ENCODE measurements around the gene GPR6. TPM values are rescaled to one million over a fixed set of nuclear protein-coding genes. Genes with fewer than 3 reads are reported as not detected.

Gene GPR6, protein sequence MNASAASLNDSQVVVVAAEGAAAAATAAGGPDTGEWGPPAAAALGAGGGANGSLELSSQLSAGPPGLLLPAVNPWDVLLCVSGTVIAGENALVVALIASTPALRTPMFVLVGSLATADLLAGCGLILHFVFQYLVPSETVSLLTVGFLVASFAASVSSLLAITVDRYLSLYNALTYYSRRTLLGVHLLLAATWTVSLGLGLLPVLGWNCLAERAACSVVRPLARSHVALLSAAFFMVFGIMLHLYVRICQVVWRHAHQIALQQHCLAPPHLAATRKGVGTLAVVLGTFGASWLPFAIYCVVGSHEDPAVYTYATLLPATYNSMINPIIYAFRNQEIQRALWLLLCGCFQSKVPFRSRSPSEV
- not detected for polyA plus RNA-seq (2013, experiment 1 of 2; ENCODE audit: insufficient read length)
- polyA plus RNA-seq (2013, experiment 2 of 2; ENCODE audit: insufficient read length): not detected

GRCh38 chr6:109978174-109979032 lies at the start of gene GPR6:
Gene GPR6, plus strand, starts transcription at chr6:109978311. Its CDS starts 802 bp downstream, at chr6:109979113.
- peak; percentile 45 for DNase-seq

GRCh38 chr6:109934293-109934692 lies 43.8 kb upstream of the GPR6 start:
- no peak for DNase-seq

DNA sequence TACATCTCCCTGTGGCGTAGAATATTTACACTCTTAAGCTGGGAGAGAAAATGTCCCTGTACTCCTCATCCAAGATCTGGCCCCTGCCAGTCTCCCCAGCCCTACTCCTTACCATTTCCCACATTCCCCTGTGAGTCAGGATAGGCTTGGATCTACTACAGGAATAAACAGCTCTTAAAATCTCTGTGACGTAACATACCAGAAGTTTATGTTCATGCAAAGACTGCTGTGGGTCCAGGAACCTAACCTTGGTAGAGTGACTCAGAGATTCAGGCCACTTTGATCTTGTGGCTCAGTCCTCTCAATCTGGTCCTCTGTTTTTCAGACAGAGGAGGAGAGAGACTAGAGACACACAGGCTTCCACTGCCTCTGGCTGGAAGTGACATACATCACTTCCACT lies 38.5 kb upstream of the GPR6 start:
- DNase-seq: no peak

DNA sequence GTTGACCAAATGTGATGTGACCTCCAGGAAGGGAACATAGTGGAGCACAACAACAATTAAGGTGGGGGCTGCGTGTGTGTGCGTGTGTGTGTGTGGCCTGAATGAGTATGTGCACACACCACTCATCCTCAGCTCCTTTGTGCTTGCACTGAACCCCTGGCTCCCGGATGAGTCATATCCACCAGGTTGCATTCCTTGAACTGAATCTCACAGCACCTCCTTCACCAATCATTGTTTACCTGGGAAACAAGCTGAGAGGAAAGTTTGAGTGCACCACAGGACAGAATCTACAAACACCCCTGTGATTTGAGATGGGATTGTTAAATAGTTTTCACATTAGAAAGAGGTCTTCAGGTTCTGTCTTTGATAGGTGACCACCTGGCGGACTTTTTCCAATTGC lies 33.7 kb upstream of the GPR6 start:
- no peak for DNase-seq

DNA sequence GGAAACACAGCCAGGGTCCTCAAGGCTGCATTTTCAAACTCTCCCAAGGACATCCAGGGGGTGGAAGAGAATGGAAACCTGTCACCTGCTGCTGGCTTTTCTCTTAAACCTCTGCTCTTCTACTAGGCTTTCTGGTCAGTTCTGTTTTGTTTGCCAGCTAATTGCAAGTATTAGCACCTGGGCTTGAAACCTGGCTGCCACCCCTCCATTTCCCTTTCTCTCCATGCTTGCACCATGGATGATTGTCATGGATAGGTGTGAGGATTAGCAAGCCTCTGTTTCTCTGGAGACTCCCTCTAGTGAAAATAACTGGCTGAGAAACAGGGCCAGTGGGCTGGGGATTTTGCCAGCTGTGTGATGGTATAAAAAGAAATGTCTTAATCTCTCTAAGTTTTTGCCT lies 33.0 kb upstream of the GPR6 start:
- no peak for DNase-seq

GRCh38 chr6:109946979-109947378 lies 31.1 kb upstream of the GPR6 start:
- DNase-seq: no peak

GRCh38 chr6:109949281-109950065 lies 28.6 kb upstream of the GPR6 start:
- no peak for DNase-seq

DNA sequence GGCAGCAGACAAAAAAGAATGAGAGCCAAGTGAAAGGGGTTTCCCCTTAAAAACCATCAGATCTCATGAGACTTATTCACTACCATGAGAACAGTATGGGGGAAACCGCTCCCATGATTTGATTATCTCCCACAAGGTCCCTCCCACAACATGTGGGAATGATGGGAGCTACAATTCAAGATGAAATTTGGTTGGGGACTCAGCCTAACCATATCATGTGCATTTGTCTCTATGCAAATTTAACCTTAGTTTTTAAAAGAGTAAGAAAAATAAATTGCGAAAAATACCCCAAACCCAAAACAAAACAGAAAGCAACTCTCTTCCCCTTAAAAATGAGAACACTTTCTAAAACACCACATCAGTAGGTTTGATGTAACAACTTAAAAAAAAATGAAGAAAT lies 22.6 kb upstream of the GPR6 start:
- no peak for DNase-seq

DNA sequence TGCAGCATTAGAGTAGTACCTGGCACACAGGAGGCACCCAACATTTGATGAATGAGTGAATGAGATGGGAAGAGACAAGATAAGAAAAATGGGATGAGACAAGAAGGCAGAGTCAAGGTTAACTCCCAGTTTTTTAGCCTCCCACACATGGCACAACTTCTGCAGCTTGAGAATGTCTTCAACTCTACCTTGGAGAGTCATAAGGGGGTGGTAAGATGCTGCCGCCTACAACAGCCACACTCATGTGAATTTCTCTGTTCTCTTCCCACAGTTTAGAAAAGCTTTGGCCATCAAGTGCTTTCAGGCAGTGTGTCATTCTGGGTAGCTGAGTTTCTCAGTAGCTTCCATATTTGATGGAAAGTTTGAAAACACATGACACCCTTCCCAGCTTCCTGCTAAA lies 19.5 kb upstream of the GPR6 start:
- no peak for DNase-seq

DNA sequence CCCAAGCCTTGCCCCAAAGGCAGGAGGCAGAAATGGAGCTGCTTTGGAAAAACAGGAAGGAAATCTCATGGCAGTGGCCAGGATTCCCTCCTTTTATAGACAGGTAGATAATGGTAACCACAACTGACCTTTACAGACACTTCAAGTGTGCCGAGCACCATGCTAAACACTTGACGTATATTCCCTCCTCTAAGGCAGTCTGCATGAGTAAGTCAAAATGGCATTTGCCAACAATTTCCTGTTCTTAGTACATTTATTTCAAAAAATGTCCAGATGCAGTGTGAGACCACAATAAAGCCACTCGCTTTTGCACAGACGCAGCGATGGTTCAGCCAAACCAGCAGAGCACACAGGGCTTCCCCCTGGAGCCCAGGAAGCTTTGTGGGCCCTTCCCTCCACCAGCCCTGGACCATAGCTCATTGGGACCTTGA lies 16.5 kb upstream of the GPR6 start:
- peak; percentile 13 for DNase-seq

DNA sequence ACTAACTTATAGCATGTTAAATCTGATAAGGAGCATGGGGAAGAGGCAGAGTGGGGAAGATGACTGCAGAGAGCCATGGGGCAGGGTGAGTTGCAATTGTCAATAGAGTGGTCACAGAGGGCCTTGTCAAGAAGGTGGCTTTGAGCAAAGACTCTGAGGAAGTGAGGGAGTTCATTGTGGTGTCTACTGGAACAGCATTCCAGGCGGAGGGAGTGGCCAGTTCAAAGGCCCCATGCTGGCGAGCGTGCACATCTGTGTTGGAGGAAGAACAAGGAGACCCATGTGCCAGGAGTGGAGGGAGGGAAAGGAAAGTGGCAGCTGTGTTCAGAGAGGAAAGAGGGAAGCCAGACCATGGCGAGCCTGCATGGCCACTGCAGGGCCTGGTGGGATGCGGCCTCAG lies 15.8 kb upstream of the GPR6 start:
- DNase-seq: no peak

- no peak for DNase-seq
These were observed 14.4 kb upstream of the GPR6 start for GRCh38 chr6:109963598-109964170.

GRCh38 chr6:109964949-109965348 lies 13.2 kb upstream of the GPR6 start:
- DNase-seq: no peak

DNA sequence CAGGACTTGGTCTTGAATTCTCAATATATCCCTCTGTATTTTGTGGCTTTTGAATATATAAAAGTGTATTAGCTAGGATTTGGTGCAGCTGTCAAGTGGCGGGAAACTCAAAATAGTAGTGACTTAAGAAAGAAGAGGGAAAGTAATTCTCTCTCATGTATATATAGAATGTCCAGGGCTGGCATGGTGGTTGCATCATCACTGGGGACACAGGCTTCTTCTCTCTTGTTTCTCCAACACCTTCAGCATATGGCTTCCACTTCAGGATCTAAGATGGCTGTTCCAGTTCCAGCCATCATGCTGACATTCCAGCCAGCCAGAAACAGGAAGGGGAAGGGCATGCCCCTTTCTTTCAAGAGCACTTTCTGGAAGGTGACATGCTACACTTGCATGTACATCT lies 11.8 kb upstream of the GPR6 start:
- no peak for DNase-seq

- no peak for DNase-seq
These were observed 329 bp upstream of the GPR6 start for GRCh38 chr6:109977791-109978173.

DNA sequence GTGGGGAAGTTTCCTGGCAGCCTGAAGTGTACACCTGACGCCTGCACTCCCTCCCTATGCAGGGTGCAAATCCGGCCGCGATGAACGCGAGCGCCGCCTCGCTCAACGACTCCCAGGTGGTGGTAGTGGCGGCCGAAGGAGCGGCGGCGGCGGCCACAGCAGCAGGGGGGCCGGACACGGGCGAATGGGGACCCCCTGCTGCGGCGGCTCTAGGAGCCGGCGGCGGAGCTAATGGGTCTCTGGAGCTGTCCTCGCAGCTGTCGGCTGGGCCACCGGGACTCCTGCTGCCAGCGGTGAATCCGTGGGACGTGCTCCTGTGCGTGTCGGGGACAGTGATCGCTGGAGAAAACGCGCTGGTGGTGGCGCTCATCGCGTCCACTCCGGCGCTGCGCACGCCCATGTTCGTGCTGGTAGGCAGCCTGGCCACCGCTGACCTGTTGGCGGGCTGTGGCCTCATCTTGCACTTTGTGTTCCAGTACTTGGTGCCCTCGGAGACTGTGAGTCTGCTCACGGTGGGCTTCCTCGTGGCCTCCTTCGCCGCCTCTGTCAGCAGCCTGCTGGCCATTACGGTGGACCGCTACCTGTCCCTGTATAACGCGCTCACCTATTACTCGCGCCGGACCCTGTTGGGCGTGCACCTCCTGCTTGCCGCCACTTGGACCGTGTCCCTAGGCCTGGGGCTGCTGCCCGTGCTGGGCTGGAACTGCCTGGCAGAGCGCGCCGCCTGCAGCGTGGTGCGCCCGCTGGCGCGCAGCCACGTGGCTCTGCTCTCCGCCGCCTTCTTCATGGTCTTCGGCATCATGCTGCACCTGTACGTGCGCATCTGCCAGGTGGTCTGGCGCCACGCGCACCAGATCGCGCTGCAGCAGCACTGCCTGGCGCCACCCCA lies 1.2 kb downstream of the GPR6 start:
- DNase-seq: no peak

GRCh38 chr6:109984410-109984809 lies 6.3 kb downstream of the GPR6 start:
- DNase-seq: no peak

GRCh38 chr6:109987196-109987595 lies 9.1 kb downstream of the GPR6 start:
- DNase-seq: no peak

DNA sequence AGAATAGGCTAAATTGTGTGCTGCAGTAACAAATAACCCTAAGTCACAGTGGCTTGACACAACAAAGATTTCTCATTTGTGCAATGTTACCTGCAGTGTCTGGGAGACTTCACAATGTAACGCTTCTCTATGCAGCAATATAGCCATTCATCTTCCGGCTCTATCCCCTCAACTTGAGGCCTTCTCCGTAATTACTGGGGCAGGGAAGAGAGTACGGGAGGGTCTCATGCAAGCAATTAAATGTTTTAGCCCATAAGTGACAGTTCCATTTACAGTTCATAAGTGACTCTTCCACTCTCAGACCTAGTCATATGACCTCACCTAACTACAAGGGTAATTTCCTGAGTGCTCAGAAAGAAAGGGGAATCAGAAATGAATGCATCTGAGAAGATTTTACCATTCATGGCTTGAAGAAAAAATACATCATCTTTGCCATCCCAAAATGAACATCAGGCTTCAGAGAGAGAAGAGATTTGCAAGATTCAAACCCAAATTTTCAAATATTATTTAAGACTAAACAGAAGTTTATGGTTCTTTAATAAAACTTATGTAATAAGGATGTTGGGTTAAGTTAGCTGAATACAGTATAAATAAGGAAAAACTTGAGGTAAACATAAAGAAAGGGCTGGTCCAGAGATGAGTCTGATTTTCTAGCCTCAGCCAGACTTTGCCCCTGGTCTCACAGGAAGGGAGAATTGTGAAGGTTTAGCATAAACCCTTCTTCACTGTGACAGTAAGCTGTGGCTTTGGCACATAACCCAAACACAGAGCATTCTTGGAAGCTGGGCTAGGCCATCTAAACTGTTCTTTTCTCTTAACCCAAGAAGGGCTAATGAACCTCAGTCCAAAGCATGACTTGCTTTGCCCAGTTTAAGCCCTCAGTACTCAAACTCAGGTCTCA lies 13.3 kb downstream of the GPR6 start:
- no peak for DNase-seq

DNA sequence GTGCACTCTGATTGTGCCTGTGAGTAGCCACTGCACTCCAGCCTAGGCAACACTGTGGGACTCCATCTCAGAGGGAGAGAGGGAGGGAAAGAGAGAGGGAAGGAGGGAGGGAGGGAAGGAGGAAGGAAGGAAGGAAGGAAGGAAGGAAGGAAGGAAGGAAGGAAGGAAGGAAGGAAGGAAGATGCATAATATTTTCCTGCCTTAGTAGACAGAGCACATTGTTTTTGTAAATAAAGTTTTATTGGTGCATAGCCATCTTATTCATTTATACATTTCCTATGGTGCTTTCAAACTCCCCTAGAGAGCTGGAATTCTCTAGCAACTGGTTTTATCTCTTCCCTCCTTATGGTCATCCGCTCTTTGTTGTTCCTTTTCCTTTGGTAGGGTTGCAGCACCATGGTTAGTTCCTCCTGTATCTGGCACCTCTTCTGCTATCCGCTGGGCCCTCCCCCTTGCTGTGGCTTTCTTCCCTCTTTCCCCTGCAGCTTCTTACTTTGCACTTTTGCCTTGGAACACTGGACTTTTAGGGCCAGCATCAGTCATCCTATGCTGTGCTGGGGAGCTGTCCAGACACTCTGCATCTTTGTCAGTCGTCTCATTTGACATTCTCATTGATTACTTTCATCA lies 20.2 kb downstream of the GPR6 start:
- DNase-seq: no peak
